Lung (tissue), 12 donors: ENCODE results near the gene ENGASE. TPM values are rescaled to one million over a fixed set of nuclear protein-coding genes. Genes with fewer than 3 reads are reported as not detected.

ENCODE experiments used
- ATAC-seq: fragments of 200-7000 bp; cut with Tn5 transposase; one replicate; pipeline ENCODE4 v1.9.1; 2020; ENCODE audit warnings: moderate number of reproducible peaks; ENCODE audit not compliant: insufficient read depth, low FRiP score
- DNase-seq, 3 donors: peaks; one replicate each; pipeline ENCODE4 v3.0.0-alpha.2; 2013 to 2017
- H3K27ac ChIP-seq, 2 donors: one replicate each; pipeline ENCODE4 v1.5.1; 2013; ENCODE audit warnings: mild to moderate bottlenecking in 2 of 2, moderate library complexity in 2 of 2, control low read depth in 1 of 2, inconsistent platforms in 1 of 2, low read depth in 1 of 2, low read length in 1 of 2
- H3K27me3 ChIP-seq, 3 donors: one replicate each; pipeline ENCODE4 v1.5.1; 2013; ENCODE audit warnings: low read length in 2 of 3; ENCODE audit not compliant: control insufficient read depth in 3 of 3, insufficient read depth in 3 of 3
- H3K36me3 ChIP-seq, 4 donors: one replicate each; pipeline ENCODE4 v1.5.1; 2013; ENCODE audit warnings: low read length in 4 of 4, mild to moderate bottlenecking in 1 of 4, moderate library complexity in 1 of 4; ENCODE audit not compliant: control insufficient read depth in 4 of 4, insufficient read depth in 4 of 4
- H3K4me1 ChIP-seq, 5 donors: one replicate each; pipeline ENCODE4 v1.5.1; 2013; ENCODE audit warnings: low read length in 5 of 5, mild to moderate bottlenecking in 2 of 5, moderate library complexity in 1 of 5; ENCODE audit not compliant: control insufficient read depth in 5 of 5, insufficient read depth in 5 of 5
- H3K4me3 ChIP-seq: one replicate; pipeline ENCODE4 v1.5.1; 2013; ENCODE audit warnings: mild to moderate bottlenecking, control low read depth, moderate library complexity
- H3K9ac ChIP-seq, 2 donors: one replicate each; pipeline ENCODE4 v1.5.1; 2013; ENCODE audit warnings: low read length in 2 of 2, control low read depth in 1 of 2; ENCODE audit not compliant: insufficient read depth in 1 of 2
- H3K9me3 ChIP-seq, 4 donors: one replicate each; pipeline ENCODE4 v1.5.1; 2013; ENCODE audit warnings: low read length in 3 of 4, mild to moderate bottlenecking in 1 of 4, moderate library complexity in 1 of 4; ENCODE audit not compliant: control insufficient read depth in 4 of 4, insufficient read depth in 3 of 4
- WGBS, 2 donors: extraction: QIAGEN DNeasy Blood & Tissue Kit; methylation state at CpG; one replicate each; pipeline ENCODE4 v1.1.7; 2013; 5-methylcytosine and 5-hydroxymethylcytosine counted together
- polyA plus RNA-seq, 2 donors: library from polyadenylated mRNA; stranded (reverse); fragments of 200-250 nt; gene quantifications; one replicate each; pipeline ENCODE4 v1.2.1, GENCODE V29; 2013
- total RNA-seq, 2 donors: library from RNA; depleted of rRNA in 1 of 2; stranded (reverse); fragments of >200 nt in 1 of 2; gene quantifications; one replicate each; pipeline ENCODE4 v1.2.1, GENCODE V29; 2014 to 2021
- TF ChIP-seq, protein P1 (sequence below): IDR thresholded peaks from 2 replicates; pipeline ENCODE4 v1.5.1; 2012; ENCODE audit warnings: mild to moderate bottlenecking; ENCODE audit errors: control extremely low read depth, extremely low read depth
- donor health status: control.
- donor health status: control.
- donor health status: Bipolar disorder and iron deficiency.
- donor health status: healthy.
- donor health status: DM: yes; HTN: yes; CAD: no.

ENGASE gene
- total and polyA plus RNA-seq, 4 donors, result 19.0 to 45.7 (median 32.5) TPM

DNA sequence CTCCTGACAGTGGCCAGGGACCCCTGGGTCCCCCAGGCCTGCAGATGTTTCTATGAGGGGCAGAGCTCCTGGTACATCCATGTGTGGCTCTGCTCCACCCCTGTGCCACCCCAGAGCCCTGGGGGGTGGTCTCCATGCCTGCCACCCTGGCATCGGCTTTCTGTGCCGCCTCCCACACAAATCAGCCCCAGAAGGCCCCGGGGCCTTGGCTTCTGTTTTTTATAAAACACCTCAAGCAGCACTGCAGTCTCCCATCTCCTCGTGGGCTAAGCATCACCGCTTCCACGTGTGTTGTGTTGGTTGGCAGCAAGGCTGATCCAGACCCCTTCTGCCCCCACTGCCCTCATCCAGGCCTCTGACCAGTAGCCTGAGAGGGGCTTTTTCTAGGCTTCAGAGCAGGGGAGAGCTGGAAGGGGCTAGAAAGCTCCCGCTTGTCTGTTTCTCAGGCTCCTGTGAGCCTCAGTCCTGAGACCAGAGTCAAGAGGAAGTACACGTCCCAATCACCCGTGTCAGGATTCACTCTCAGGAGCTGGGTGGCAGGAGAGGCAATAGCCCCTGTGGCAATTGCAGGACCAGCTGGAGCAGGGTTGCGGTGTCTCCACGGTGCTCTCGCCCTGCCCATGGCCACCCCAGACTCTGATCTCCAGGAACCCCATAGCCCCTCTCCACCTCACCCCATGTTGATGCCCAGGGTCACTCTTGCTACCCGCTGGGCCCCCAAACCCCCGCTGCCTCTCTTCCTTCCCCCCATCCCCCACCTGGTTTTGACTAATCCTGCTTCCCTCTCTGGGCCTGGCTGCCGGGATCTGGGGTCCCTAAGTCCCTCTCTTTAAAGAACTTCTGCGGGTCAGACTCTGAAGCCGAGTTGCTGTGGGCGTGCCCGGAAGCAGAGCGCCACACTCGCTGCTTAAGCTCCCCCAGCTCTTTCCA is 25.5 kb upstream of the ENGASE start:
- H3K9me3 ChIP-seq, result peaks cover 0 to 4% (median 0%) of the 10 kb centered on the region in 4 donors
- no peaks in the 10 kb centered on the region for H3K27me3 ChIP-seq
- H3K4me3 ChIP-seq, result no peak overlapping the region
- no peak for ATAC-seq
- TF ChIP-seq, protein P1, sequence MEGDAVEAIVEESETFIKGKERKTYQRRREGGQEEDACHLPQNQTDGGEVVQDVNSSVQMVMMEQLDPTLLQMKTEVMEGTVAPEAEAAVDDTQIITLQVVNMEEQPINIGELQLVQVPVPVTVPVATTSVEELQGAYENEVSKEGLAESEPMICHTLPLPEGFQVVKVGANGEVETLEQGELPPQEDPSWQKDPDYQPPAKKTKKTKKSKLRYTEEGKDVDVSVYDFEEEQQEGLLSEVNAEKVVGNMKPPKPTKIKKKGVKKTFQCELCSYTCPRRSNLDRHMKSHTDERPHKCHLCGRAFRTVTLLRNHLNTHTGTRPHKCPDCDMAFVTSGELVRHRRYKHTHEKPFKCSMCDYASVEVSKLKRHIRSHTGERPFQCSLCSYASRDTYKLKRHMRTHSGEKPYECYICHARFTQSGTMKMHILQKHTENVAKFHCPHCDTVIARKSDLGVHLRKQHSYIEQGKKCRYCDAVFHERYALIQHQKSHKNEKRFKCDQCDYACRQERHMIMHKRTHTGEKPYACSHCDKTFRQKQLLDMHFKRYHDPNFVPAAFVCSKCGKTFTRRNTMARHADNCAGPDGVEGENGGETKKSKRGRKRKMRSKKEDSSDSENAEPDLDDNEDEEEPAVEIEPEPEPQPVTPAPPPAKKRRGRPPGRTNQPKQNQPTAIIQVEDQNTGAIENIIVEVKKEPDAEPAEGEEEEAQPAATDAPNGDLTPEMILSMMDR, result no peak
- DNase-seq, result no peak
- 84 to 85% methylated on average over 21 of the region's 21 CpGs for WGBS, 2 donors
- H3K4me1 ChIP-seq, result peaks cover 0 to 9% (median 0%) of the 10 kb centered on the region in 5 donors
- no peak overlapping the region for H3K9ac ChIP-seq
- no peak overlapping the region for H3K27ac ChIP-seq
- peaks cover 0 to 3% (median 0%) of the 10 kb centered on the region in 4 donors for H3K36me3 ChIP-seq

DNA sequence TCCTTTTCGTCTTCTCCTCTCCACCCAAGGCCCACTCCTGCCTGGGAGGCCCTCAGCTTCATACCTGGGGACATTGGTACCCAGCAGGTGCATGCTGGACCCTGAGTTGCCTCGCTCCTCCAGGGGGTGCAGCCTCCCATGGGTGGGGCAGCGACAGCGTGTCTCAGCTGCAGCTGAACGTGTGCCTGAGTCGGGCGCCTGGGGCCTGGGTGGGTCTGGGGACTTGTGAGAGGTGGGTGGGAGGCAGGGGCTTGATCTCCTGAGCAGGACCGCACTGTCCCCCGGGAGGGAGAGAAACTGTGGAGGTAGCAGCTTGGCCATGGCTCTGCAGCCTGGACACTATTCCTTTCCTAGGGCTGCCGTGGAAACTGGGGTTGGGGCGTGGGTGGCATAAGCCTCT is 24.8 kb upstream of the ENGASE start:
- DNase-seq, result no peak
- no peak for ATAC-seq
- Histone ChIP-seq H3K36me3 (peaks cover 0 to 3% (median 0%) of the 10 kb centered on the region in 4 donors), H3K27me3 (no peaks in the 10 kb centered on the region), H3K4me1 (peaks cover 0 to 9% (median 0%) of the 10 kb centered on the region in 5 donors), H3K9ac (no peak overlapping the region), H3K9me3 (peaks cover 0 to 6% (median 0%) of the 10 kb centered on the region in 4 donors), H3K27ac (no peak overlapping the region), H3K4me3 (no peak overlapping the region)
- 91 to 94% methylated on average over 11 of the region's 11 CpGs for WGBS, 2 donors
- TF ChIP-seq, protein P1, result no peak

DNA sequence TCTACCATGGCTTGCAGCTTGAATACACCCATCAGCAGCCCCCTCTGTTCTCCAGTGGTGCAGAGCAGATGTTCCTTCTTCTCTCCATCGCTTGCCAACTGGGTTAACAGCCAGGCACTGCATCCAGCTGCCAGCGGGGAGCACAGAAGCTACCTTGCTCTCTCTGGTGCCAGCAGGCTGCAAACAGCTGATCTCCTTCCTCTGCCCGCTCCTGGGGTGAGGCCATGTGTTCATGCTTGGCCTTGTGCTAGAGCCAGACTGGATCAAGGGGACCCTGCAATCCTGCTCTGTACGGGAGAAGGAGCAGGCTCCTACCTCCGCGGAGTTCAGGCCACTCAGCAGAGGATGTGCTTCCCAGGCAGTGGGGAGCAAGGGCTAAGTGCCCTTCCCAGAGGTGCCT is 24.1 kb upstream of the ENGASE start:
- WGBS, 2 donors, result 88 to 91% methylated on average over 6 of the region's 6 CpGs

More for the DNA sequence above, 24.1 kb upstream of the ENGASE start:
- TF ChIP-seq, protein P1, result no peak
- Histone ChIP-seq H3K4me1 (peaks cover 0 to 9% (median 0%) of the 10 kb centered on the region in 5 donors), H3K36me3 (peaks cover 0 to 3% (median 0%) of the 10 kb centered on the region in 4 donors), H3K9ac (no peak overlapping the region), H3K9me3 (peaks cover 0 to 6% (median 0%) of the 10 kb centered on the region in 4 donors), H3K4me3 (no peak overlapping the region), H3K27me3 (no peaks in the 10 kb centered on the region), H3K27ac (no peak overlapping the region)
- DNase-seq (no peak), ATAC-seq (no peak)
